Right lobe of liver (tissue), 6 donors: ENCODE data around the gene PHYKPL. TPM values are rescaled to one million over a fixed set of nuclear protein-coding genes. Genes with fewer than 3 reads are reported as not detected.
A peak's percentile ranks its signal among the peaks of the same experiment; 100 is the strongest.

Source experiments
- ATAC-seq, 4 donors: fragments of 200-7000 bp; cut with Tn5 transposase; one replicate each; pipeline ENCODE4 v1.9.1; 2020; ENCODE audit warnings: mild to moderate bottlenecking in 4 of 4, moderate library complexity in 4 of 4
- DNase-seq, 3 donors: peaks; one replicate each; pipeline ENCODE4 v3.0.0-alpha.2; 2020
- H3K27ac ChIP-seq, 3 donors: fragments of 200-600 bp; one replicate each; pipeline ENCODE4 v1.8.0; 2022
- H3K27me3 ChIP-seq, 2 donors: fragments of 200-600 bp; one replicate each; pipeline ENCODE4 v1.8.0; 2022
- H3K36me3 ChIP-seq, 4 donors: fragments of 200-600 bp; sonication (generic) in 1 of 4; one replicate each; pipeline versions ENCODE4 v1.5.1 to v1.8.0; 2017 to 2022; ENCODE audit warnings: control low read depth in 1 of 4
- H3K4me1 ChIP-seq, 4 donors: fragments of 200-600 bp; sonication (generic) in 1 of 4; one replicate each; pipeline versions ENCODE4 v1.5.1 to v1.8.0; 2017 to 2022; ENCODE audit warnings: control low read depth in 1 of 4
- H3K4me3 ChIP-seq, 3 donors: fragments of 200-600 bp; one replicate each; pipeline ENCODE4 v1.8.0; 2022
- H3K9me3 ChIP-seq, 4 donors: fragments of 200-600 bp; sonication (generic) in 1 of 4; one replicate each; pipeline versions ENCODE4 v1.5.1 to v1.8.0; 2017 to 2022; ENCODE audit warnings: control low read depth in 1 of 4
- CTCF ChIP-seq, 4 donors: fragments of 200-600 bp in 3 of 4; fragments of 450-650 bp in 1 of 4; IDR thresholded peaks; one replicate each; pipeline versions ENCODE4 v1.5.1 to v1.8.0; 2016 to 2022; ENCODE audit warnings: antibody characterized with exemption in 4 of 4, mild to moderate bottlenecking in 2 of 4
- POLR2A ChIP-seq: fragments of 450-650 bp; IDR thresholded peaks from one replicate; pipeline ENCODE4 v1.6.1; 2017; ENCODE audit warnings: antibody characterized with exemption, mild to moderate bottlenecking
- WGBS: methylation state at CpG from one replicate; pipeline ENCODE4 v1.1.6; 2018; ENCODE audit warnings: low coverage, low lambda C conversion rate; ENCODE audit not compliant: insufficient coverage; ENCODE audit errors: missing lambda C conversion rate; 5-methylcytosine and 5-hydroxymethylcytosine counted together
- intact Hi-C, 2 donors: fragments of 100-400 bp; cut with DNase I; formaldehyde crosslinking; loops; one replicate each; pipeline versions ENCODE4 v1.11.2 to v1.14.1; 2022
- total RNA-seq, 6 experiments: library from RNA; depleted of rRNA in 2 of 6; stranded (reverse); fragments of >200 nt in 2 of 6; fragmentation: NEBNext Ultra II Directional in 3 of 6; extraction: Animal tissue kit (Norgen Biotek cat#: 25700) in 3 of 6; gene quantifications; one replicate each; pipeline versions ENCODE4 v1.1.0 to v1.2.4, GENCODE V29; 2016 to 2023
- donor health status: DM: no; HTN: yes; CAD: no.
- donor health status: DM: no; HTN: no; CAD: no.
- donor health status: DM: no; HTN: no; CAD: no.
- donor health status: DM: no; HTN: yes; CAD: no.
- donor health status: DM: no; HTN: yes; CAD: no.

Gene PHYKPL
- total RNA-seq, 6 experiments from 2014 or later = 64.3 to 133 (median 85.8) TPM

- Histone ChIP-seq H3K4me1 (peaks cover 0 to 6% (median 0%) of the 10 kb centered on the region in 4 donors), H3K27me3 (no peaks in the 10 kb centered on the region), H3K9me3 (no peaks in the 10 kb centered on the region), H3K4me3 (no peak overlapping the region), H3K27ac (no peak overlapping the region), H3K36me3 (no peaks in the 10 kb centered on the region)
- TF ChIP-seq CTCF (IDR thresholded peaks at IDR 0.05) (peak; percentile 96 to 97 (median 97)), POLR2A (no peak)
- intact Hi-C loops = loop anchor here (5.0 to 10.0 kb wide), 2 partner anchors 265 to 272 kb away; no protein-coding TSS in a partner anchor
- WGBS = 1% methylated on average over 20 of the region's 33 CpGs
- DNase-seq = peak; percentile 93 to 94 (median 93)
- peak; percentile 96 to 98 (median 98) for ATAC-seq
Measured at GRCh38 chr5:178279723-178280438, 47.3 kb upstream of the PHYKPL start.

- no peak for TF ChIP-seq POLR2A
- no peak for TF ChIP-seq CTCF (IDR thresholded peaks at IDR 0.05)
- no peak overlapping the region for H3K27ac ChIP-seq
- H3K4me3 ChIP-seq = no peak overlapping the region
- peaks cover 0 to 6% (median 0%) of the 10 kb centered on the region in 4 donors for H3K4me1 ChIP-seq
- H3K36me3 ChIP-seq = no peaks in the 10 kb centered on the region
- ATAC-seq = no peak
- H3K27me3 ChIP-seq = no peaks in the 10 kb centered on the region
- intact Hi-C loops = loop anchor here (5.0 to 10.0 kb wide), 2 partner anchors 266 to 273 kb away; no protein-coding TSS in a partner anchor
- WGBS = 67% methylated on average over 5 of the region's 14 CpGs
- peak in 1 of 3 donors; percentile 41 for DNase-seq
- H3K9me3 ChIP-seq = no peaks in the 10 kb centered on the region
Measured at GRCh38 chr5:178279026-178279722, 46.6 kb upstream of the PHYKPL start.

- Histone ChIP-seq H3K27me3 (no peaks in the 10 kb centered on the region), H3K27ac (no peak overlapping the region), H3K4me1 (peaks cover 0 to 1% (median 0%) of the 10 kb centered on the region in 4 donors), H3K4me3 (no peak overlapping the region), H3K36me3 (no peaks in the 10 kb centered on the region), H3K9me3 (no peaks in the 10 kb centered on the region)
- DNase-seq = peak in 1 of 3 donors; percentile 15
- intact Hi-C loops = loop anchor here (5.0 to 10.0 kb wide), 2 partner anchors 266 to 274 kb away; no protein-coding TSS in a partner anchor
- TF ChIP-seq POLR2A = no peak
- TF ChIP-seq CTCF (IDR thresholded peaks at IDR 0.05) = no peak
- WGBS = 82% methylated on average over 13 of the region's 18 CpGs
- no peak for ATAC-seq
Measured at GRCh38 chr5:178278358-178279023, 45.9 kb upstream of the PHYKPL start.

GRCh38 chr5:178277866-178278265 lies 45.3 kb upstream of the PHYKPL start:
- H3K27me3 ChIP-seq = no peaks in the 10 kb centered on the region
- no peak overlapping the region for H3K27ac ChIP-seq
- TF ChIP-seq CTCF (IDR thresholded peaks at IDR 0.05) (no peak), POLR2A (no peak)
- H3K4me3 ChIP-seq = no peak overlapping the region
- no peaks in the 10 kb centered on the region for H3K4me1 ChIP-seq
- no peaks in the 10 kb centered on the region for H3K9me3 ChIP-seq
- DNase-seq (peak in 1 of 3 donors; percentile 43), ATAC-seq (peak in 1 of 4 donors; percentile 15)
- 40% methylated on average over 1 of the region's 12 CpGs for WGBS
- intact Hi-C loops = loop anchor here (5.0 to 10.0 kb wide), 2 partner anchors 267 to 274 kb away; no protein-coding TSS in a partner anchor
- H3K36me3 ChIP-seq = no peaks in the 10 kb centered on the region
